ENCODE measurements around the gene ARL11. TPM values are rescaled to one million over a fixed set of nuclear protein-coding genes. Genes with fewer than 3 reads are reported as not detected.
"Not testable (repeated sequence)": the region's sequence is repeated elsewhere in the genome, so short reads cannot be mapped to it uniquely, and the experiment has no call there.

ARL11 gene
- total RNA-seq, result 1 to 10 TPM; 1.9 TPM

GRCh38 chr13:49627831-49628652 lies at the start of gene ARL11:
Gene ARL11, plus strand, starts transcription at chr13:49628507. Its CDS starts 1,941 bp downstream, at chr13:49630448.
- ChIA-PET POLR2A (no interaction called here), CTCF (interaction anchor here (0.6 to 1.6 kb wide), 5 partner anchors 18 to 121 kb away, joined by 3 to 5 read pairs (median 3); no protein-coding TSS in a partner anchor)
- ATAC-seq, result peak; percentile 91
- DNase-seq, result peak; percentile 70
- Mint-ChIP-seq H3K27me3 (ENCODE audit: low read depth) (no peaks in the 10 kb centered on the region), H3K4me1 (ENCODE audit: low read depth) (peaks cover 20% of the 10 kb centered on the region), H3K36me3 (ENCODE audit: low read depth) (no peaks in the 10 kb centered on the region), H3K4me3 (peak within 1 kb of the TSS; percentile 84), H3K9me3 (ENCODE audit: insufficient read depth) (no peaks in the 10 kb centered on the region), H3K27ac (peak within 1 kb of the TSS; percentile 65)

DNA sequence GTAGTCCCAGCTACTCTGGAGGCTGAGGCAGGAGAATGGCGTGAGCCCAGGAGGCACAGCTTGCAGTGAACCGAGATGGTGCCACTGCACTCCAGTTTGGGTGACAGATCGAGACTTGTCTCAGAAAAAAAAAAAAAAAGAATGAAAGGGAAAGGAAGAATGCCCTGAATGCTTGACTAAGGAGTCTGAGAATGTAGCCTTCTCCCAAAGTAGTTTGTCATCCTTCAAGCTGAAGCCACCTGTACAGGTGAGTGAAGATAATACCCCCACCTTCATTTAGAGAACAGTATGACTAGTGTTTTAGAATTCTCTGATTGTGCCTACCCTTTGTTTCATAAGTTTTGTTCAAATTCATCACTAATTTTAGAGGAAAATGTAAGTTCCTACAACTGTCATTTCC lies 48.8 kb upstream of the ARL11 start:
- Mint-ChIP-seq H3K27ac (no peak overlapping the region), H3K9me3 (ENCODE audit: insufficient read depth) (no peaks in the 10 kb centered on the region), H3K27me3 (ENCODE audit: low read depth) (no peaks in the 10 kb centered on the region), H3K4me3 (no peak overlapping the region), H3K4me1 (ENCODE audit: low read depth) (peaks cover 21% of the 10 kb centered on the region), H3K36me3 (ENCODE audit: low read depth) (peaks cover 32% of the 10 kb centered on the region)
- ATAC-seq (no peak), DNase-seq (no peak)
- ChIA-PET CTCF (no interaction called here), POLR2A (no interaction called here)

GRCh38 chr13:49580980-49581680 lies 47.2 kb upstream of the ARL11 start:
- Mint-ChIP-seq H3K36me3 (ENCODE audit: low read depth) (peaks cover 27% of the 10 kb centered on the region), H3K4me3 (no peak overlapping the region), H3K4me1 (ENCODE audit: low read depth) (peaks cover 26% of the 10 kb centered on the region), H3K9me3 (ENCODE audit: insufficient read depth) (no peaks in the 10 kb centered on the region), H3K27ac (no peak overlapping the region), H3K27me3 (ENCODE audit: low read depth) (no peaks in the 10 kb centered on the region)
- ChIA-PET CTCF (no interaction called here), POLR2A (no interaction called here)
- ATAC-seq (no peak), DNase-seq (no peak)

DNA sequence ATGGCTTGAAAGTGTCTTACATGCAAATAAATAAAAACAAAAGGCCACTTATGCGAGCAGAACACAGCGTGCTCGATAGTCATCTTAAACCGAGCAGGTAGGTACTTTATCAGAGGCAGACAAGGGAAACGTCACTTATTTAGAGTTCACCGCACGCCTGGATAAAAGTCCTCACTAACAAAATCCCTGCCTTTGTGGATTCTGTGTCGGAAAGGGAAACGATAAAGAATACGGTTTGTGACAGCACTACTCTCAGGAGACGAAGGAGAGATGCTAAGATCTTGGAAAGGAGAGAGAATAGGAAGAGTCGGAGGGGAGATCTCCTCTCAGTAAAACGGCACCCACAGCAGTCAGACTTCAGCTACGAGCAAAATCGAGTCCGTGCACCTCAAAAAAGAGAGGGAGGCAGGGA lies 43.5 kb upstream of the ARL11 start:
- CTCF ChIA-PET, result no interaction called here
- POLR2A ChIA-PET, result interaction anchor here (0.9 to 2.6 kb wide), 3 partner anchors 15 to 141 kb away, joined by 3 to 14 read pairs (median 11); partner anchors contain the start of genes CAB39L, PHF11 and SETDB2
- peaks cover 2% of the 10 kb centered on the region for H3K27me3 Mint-ChIP-seq (ENCODE audit: low read depth)

DNA sequence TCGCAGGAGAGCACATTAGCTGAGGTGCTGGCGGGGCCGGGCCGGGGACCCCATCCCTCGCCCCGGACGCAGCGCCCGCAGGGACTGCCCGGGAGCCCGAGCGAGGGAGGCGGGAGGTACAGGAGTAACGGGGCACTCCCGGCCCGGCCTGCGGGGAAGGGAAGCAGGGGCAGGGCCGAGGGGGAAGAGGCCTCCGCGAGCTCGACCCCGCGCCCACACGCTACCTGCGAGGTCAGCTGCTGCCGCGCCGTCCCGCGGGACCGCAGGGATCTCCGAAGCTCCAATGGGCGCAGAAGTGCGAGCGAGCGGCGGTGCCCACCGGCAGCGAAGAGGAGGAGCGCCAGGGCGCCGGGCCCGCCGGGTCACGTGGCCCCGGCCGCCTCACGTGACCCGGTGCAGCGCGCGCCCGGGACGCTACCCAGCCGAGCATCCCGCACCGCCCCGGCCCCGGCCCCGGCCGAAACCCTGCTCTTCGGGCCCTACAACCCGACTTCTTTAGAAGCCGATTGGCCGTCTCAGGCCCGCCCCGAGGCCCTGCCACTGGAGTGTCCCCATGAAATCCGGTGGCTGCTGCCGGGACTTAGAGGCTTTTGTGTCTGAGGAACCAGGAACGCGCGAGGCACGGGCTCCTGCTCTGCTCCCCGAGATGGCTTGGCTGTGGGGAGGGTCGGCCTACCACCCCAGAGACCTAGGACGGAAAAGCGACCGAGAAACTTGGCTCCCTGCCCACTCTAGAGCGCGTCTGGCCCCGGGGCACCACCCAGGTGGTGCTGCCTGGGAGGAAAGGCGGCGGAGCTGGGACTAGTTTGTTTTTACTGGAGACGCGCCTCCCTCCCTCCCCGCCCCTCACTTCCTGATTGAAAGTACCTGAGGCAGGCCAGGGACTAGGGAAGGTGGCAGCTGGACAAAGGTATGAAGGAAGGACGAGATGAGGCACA lies 42.8 kb upstream of the ARL11 start, which contains the start of gene RCBTB1:
RCBTB1 (minus strand) TSS at position 339 of the 938 bp plus-strand sequence. CDS start 18,279 bp downstream, outside the sequence.
- POLR2A ChIA-PET, result interaction anchor here (0.6 to 2.6 kb wide), 5 partner anchors 15 to 610 kb away, joined by 3 to 14 read pairs (median 3); partner anchors contain the start of genes CAB39L, FNDC3A, PHF11 and SETDB2
- Mint-ChIP-seq H3K27ac (peak within 1 kb of the TSS; percentile 85), H3K9me3 (ENCODE audit: insufficient read depth) (no peaks in the 10 kb centered on the region), H3K36me3 (ENCODE audit: low read depth) (peaks cover 17% of the 10 kb centered on the region), H3K27me3 (ENCODE audit: low read depth) (peaks cover 2% of the 10 kb centered on the region), H3K4me1 (ENCODE audit: low read depth) (peaks cover 32% of the 10 kb centered on the region), H3K4me3 (peak within 1 kb of the TSS; percentile 88)
- CTCF ChIA-PET, result interaction anchor here (0.9 kb wide), 1 partner anchor 15 kb away, joined by 4 read pairs; no protein-coding TSS in a partner anchor
- peak; percentile 98 for ATAC-seq
- peak; percentile 73 for DNase-seq

More for the DNA sequence above, 43.5 kb upstream of the ARL11 start:
- Mint-ChIP-seq H3K4me3 (peak overlapping the region; percentile 88), H3K36me3 (ENCODE audit: low read depth) (peaks cover 24% of the 10 kb centered on the region), H3K27ac (peak overlapping the region; percentile 85), H3K9me3 (ENCODE audit: insufficient read depth) (no peaks in the 10 kb centered on the region), H3K4me1 (ENCODE audit: low read depth) (peaks cover 32% of the 10 kb centered on the region)
- DNase-seq (peak; percentile 30), ATAC-seq (peak; percentile 3)

GRCh38 chr13:49586717-49587116 lies 41.6 kb upstream of the ARL11 start:
- H3K4me1 Mint-ChIP-seq (ENCODE audit: low read depth), result peaks cover 28% of the 10 kb centered on the region
- CTCF ChIA-PET, result interaction anchor here (0.7 to 0.9 kb wide), 3 partner anchors 16 to 205 kb away, joined by 3 to 4 read pairs (median 4); no protein-coding TSS in a partner anchor
- DNase-seq (no peak), ATAC-seq (no peak)
- H3K27ac Mint-ChIP-seq, result no peak overlapping the region
- peak overlapping the region; percentile 88 for H3K4me3 Mint-ChIP-seq
- POLR2A ChIA-PET, result interaction anchor here (0.6 to 2.6 kb wide), 5 partner anchors 91 to 611 kb away, joined by 3 to 14 read pairs (median 3); partner anchors contain the start of genes CAB39L, FNDC3A, PHF11 and SETDB2
- peaks cover 2% of the 10 kb centered on the region for H3K27me3 Mint-ChIP-seq (ENCODE audit: low read depth)
- peaks cover 11% of the 10 kb centered on the region for H3K36me3 Mint-ChIP-seq (ENCODE audit: low read depth)
- no peaks in the 10 kb centered on the region for H3K9me3 Mint-ChIP-seq (ENCODE audit: insufficient read depth)

DNA sequence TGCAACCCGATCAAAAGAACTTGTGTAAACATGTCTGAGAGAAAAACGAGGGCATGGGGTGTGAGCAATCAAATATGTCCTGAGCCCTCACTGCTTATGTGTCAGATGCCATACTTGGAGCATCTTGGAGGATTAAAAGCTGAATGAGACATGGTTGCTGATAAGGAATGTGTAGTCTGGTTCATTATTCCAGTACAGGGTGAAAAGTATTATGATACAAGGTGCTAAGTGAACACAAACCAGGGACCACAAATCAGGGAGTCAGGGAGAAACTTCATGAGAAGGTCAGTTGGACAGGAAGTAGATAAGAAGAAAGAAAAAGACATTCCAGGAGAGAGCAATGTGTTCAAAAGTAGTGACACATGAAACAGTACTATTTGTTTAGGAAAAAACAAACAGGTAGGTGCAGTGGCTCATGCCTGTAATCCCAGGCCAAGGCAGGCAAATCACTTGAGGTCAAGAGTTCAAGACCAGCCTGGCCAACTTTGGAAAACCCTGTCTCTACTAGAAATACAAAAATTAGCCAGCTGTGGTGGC lies 40.9 kb upstream of the ARL11 start:
- no peak overlapping the region for H3K27ac Mint-ChIP-seq
- no peak for ATAC-seq
- POLR2A ChIA-PET, result interaction anchor here (0.6 kb wide), 1 partner anchor 143 kb away, joined by 3 read pairs; the partner anchor contains the start of genes CAB39L and SETDB2

GRCh38 chr13:49590714-49591113 lies 37.6 kb upstream of the ARL11 start:
- POLR2A ChIA-PET; ATAC-seq; H3K27me3 Mint-ChIP-seq (ENCODE audit: low read depth); H3K9me3 Mint-ChIP-seq (ENCODE audit: insufficient read depth); H3K36me3 Mint-ChIP-seq (ENCODE audit: low read depth); H3K27ac Mint-ChIP-seq; CTCF ChIA-PET; DNase-seq; H3K4me3 Mint-ChIP-seq; H3K4me1 Mint-ChIP-seq (ENCODE audit: low read depth): not testable (repeated sequence)

More for the DNA sequence above, 40.9 kb upstream of the ARL11 start:
- H3K4me1 Mint-ChIP-seq (ENCODE audit: low read depth), result peaks cover 26% of the 10 kb centered on the region
- peaks cover 2% of the 10 kb centered on the region for H3K27me3 Mint-ChIP-seq (ENCODE audit: low read depth)
- H3K4me3 Mint-ChIP-seq, result no peak overlapping the region
- no peak for DNase-seq
- no peaks in the 10 kb centered on the region for H3K9me3 Mint-ChIP-seq (ENCODE audit: insufficient read depth)
- peaks cover 9% of the 10 kb centered on the region for H3K36me3 Mint-ChIP-seq (ENCODE audit: low read depth)
- CTCF ChIA-PET, result no interaction called here

DNA sequence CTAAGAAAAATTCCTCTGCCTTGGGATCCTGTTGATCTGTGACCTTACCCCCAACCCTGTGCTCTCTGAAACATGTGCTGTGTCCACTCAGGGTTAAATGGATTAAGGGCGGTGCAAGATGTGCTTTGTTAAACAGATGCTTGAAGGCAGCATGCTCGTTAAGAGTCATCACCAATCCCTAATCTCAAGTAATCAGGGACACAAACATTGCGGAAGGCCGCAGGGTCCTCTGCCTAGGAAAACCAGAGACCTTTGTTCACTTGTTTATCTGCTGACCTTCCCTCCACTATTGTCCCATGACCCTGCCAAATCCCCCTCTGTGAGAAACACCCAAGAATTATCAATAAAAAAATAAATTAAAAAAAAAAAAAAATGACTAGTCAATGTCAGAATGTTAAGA lies 34.4 kb upstream of the ARL11 start:
- ATAC-seq; H3K9me3 Mint-ChIP-seq (ENCODE audit: insufficient read depth); DNase-seq; H3K4me3 Mint-ChIP-seq; H3K27me3 Mint-ChIP-seq (ENCODE audit: low read depth); POLR2A ChIA-PET; H3K4me1 Mint-ChIP-seq (ENCODE audit: low read depth); H3K36me3 Mint-ChIP-seq (ENCODE audit: low read depth); H3K27ac Mint-ChIP-seq: not testable (repeated sequence)
- CTCF ChIA-PET, result interaction anchor here (1.3 kb wide), 1 partner anchor 13 kb away, joined by 5 read pairs; no protein-coding TSS in a partner anchor

DNA sequence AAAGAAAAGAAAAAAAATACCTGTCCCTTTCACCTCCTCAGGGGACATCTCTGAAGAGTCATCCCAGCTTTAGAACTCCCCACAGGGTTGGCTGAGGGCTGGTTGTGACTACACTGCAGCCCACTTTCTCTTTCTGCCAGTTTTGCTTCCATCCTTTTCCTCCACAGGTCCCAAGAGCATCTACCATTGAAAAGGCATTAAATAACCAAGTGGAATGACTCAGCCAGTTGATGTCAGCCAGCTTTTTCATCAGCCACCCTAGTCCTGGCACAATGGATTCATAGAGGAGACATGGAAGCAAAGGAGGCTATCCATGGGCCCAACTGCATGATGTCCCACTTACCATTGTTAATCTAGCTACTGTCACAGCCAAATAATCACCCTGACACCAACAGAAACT lies 33.7 kb upstream of the ARL11 start:
- H3K27me3 Mint-ChIP-seq (ENCODE audit: low read depth), result peaks cover 2% of the 10 kb centered on the region
- no peaks in the 10 kb centered on the region for H3K36me3 Mint-ChIP-seq (ENCODE audit: low read depth)
- no peaks in the 10 kb centered on the region for H3K4me1 Mint-ChIP-seq (ENCODE audit: low read depth)
- no peaks in the 10 kb centered on the region for H3K9me3 Mint-ChIP-seq (ENCODE audit: insufficient read depth)
- ChIA-PET POLR2A (no interaction called here), CTCF (interaction anchor here (1.3 kb wide), 1 partner anchor 12 kb away, joined by 5 read pairs; no protein-coding TSS in a partner anchor)
- no peak for DNase-seq
- ATAC-seq, result no peak
- H3K4me3 Mint-ChIP-seq, result no peak overlapping the region
- no peak overlapping the region for H3K27ac Mint-ChIP-seq

GRCh38 chr13:49596221-49596620 lies 32.1 kb upstream of the ARL11 start:
- no peak for DNase-seq
- no peaks in the 10 kb centered on the region for H3K27me3 Mint-ChIP-seq (ENCODE audit: low read depth)
- H3K36me3 Mint-ChIP-seq (ENCODE audit: low read depth), result no peaks in the 10 kb centered on the region
- H3K9me3 Mint-ChIP-seq (ENCODE audit: insufficient read depth), result no peaks in the 10 kb centered on the region
- H3K4me1 Mint-ChIP-seq (ENCODE audit: low read depth), result no peaks in the 10 kb centered on the region
- no peak for ATAC-seq
- no peak overlapping the region for H3K27ac Mint-ChIP-seq
- ChIA-PET POLR2A (no interaction called here), CTCF (no interaction called here)
- H3K4me3 Mint-ChIP-seq, result no peak overlapping the region
